Naive thymus-derived CD4-positive, alpha-beta T cell (primary cell): ENCODE measurements around the gene PXDN. TPM values are rescaled to one million over a fixed set of nuclear protein-coding genes. Genes with fewer than 3 reads are reported as not detected.
A peak's percentile ranks its signal among the peaks of the same experiment; 100 is the strongest.

Experiments used
- ATAC-seq: fragments of 150-1000 bp; cut with Tn5 transposase; 2 replicates; pipeline ENCODE4 v1.10.0; 2021; ENCODE audit warnings: mild to moderate bottlenecking, moderate library complexity
- CTCF ChIA-PET: fragments of 350-600 bp; sonication (Branson Sonifier 250); formaldehyde crosslinking; loops from one replicate; lab custom pipeline; 2021; ENCODE audit warnings: antibody characterized with exemption; lab: Charles Lee
- POLR2A ChIA-PET: fragments of 350-600 bp; sonication (Branson Sonifier 250); formaldehyde crosslinking; loops from one replicate; lab custom pipeline; 2021; ENCODE audit warnings: antibody characterized with exemption, inconsistent platforms; lab: Charles Lee
- DNase-seq, 9 donors: peaks; one replicate each; pipeline versions ENCODE4 v3.0.0 to v3.0.0-alpha.2; 2020 to 2022; ENCODE audit warnings: mixed read lengths in 1 of 9
- H3K27ac ChIP-seq: one replicate; pipeline ENCODE4 v1.7.0; 2013; ENCODE audit warnings: mild to moderate bottlenecking, low read depth, low read length, moderate library complexity
- H3K27me3 ChIP-seq, 2 donors: one replicate each; pipeline ENCODE4 v1.7.0; 2013; ENCODE audit warnings: low read length in 2 of 2, mild to moderate bottlenecking in 2 of 2, moderate library complexity in 2 of 2; ENCODE audit not compliant: control insufficient read depth in 2 of 2, insufficient read depth in 2 of 2
- H3K36me3 ChIP-seq, 3 experiments: 1 replicate in 2 of 3; 2 replicates in 1 of 3; pipeline ENCODE4 v1.7.0; 2013; ENCODE audit warnings: low read length in 3 of 3, mild to moderate bottlenecking in 3 of 3, moderate library complexity in 1 of 3; ENCODE audit not compliant: insufficient read depth in 3 of 3, control insufficient read depth in 2 of 3
- H3K4me1 ChIP-seq, 2 donors: one replicate each; pipeline ENCODE4 v1.7.0; 2013; ENCODE audit warnings: low read length in 2 of 2, mild to moderate bottlenecking in 2 of 2, moderate library complexity in 1 of 2; ENCODE audit not compliant: control insufficient read depth in 2 of 2, insufficient read depth in 2 of 2
- H3K4me3 ChIP-seq: 2 replicates; pipeline ENCODE4 v1.7.0; 2013; ENCODE audit warnings: mild to moderate bottlenecking, low read length
- H3K9me3 ChIP-seq, 3 experiments: 1 replicate in 2 of 3; 2 replicates in 1 of 3; pipeline ENCODE4 v1.7.0; 2013; ENCODE audit warnings: low read length in 3 of 3; ENCODE audit not compliant: control insufficient read depth in 2 of 3
- H3K27ac Mint-ChIP-seq, 9 donors: one replicate each; pipeline ENCODE4 v1.8.0; 2020 to 2022; ENCODE audit warnings: mixed read lengths in 9 of 9, mild to moderate bottlenecking in 8 of 9, moderate library complexity in 5 of 9, inconsistent platforms in 2 of 9
- H3K27me3 Mint-ChIP-seq, 5 donors: one replicate each; pipeline ENCODE4 v1.8.0; 2021 to 2022; ENCODE audit warnings: mixed read lengths in 5 of 5, mild to moderate bottlenecking in 1 of 5
- H3K36me3 Mint-ChIP-seq, 5 donors: one replicate each; pipeline ENCODE4 v1.8.0; 2020 to 2022; ENCODE audit warnings: mixed read lengths in 5 of 5, mild to moderate bottlenecking in 3 of 5, inconsistent platforms in 1 of 5
- H3K4me1 Mint-ChIP-seq, 7 donors: one replicate each; pipeline ENCODE4 v1.8.0; 2020 to 2022; ENCODE audit warnings: mixed read lengths in 7 of 7, mild to moderate bottlenecking in 3 of 7, inconsistent platforms in 1 of 7
- H3K4me3 Mint-ChIP-seq, 10 donors: one replicate each; pipeline ENCODE4 v1.8.0; 2020 to 2022; ENCODE audit warnings: mild to moderate bottlenecking in 10 of 10, mixed read lengths in 10 of 10, moderate library complexity in 6 of 10, inconsistent platforms in 2 of 10
- H3K9me3 Mint-ChIP-seq, 11 donors: one replicate each; pipeline ENCODE4 v1.8.0; 2020 to 2022; ENCODE audit warnings: mixed read lengths in 11 of 11, mild to moderate bottlenecking in 4 of 11, inconsistent platforms in 1 of 11, moderate library complexity in 1 of 11
- intact Hi-C, 2 donors: fragments of 100-400 bp; cut with micrococcal nuclease; formaldehyde crosslinking; loops; one replicate each; pipeline ENCODE4 v1.15.1; 2023
- polyA plus RNA-seq, 2 donors: library from polyadenylated mRNA; unstranded; fragments of 300-500 nt; fragmentation: Illumina TruSeq; gene quantifications; one replicate each; pipeline ENCODE4 v1.2.3, GENCODE V29; 2021
- total RNA-seq, 6 experiments: library from RNA in 5 of 6; stranded (reverse) in 5 of 6; gene quantifications; 1 replicate in 5 of 6; 2 replicates in 1 of 6; pipeline ENCODE4 v1.2.3 and lab custom pipeline; 2021 to 2026

The PXDN gene
- total and polyA plus RNA-seq, 7 experiments from 2014 or later, result 0.47 to 3.1 (median 1.00) TPM; not detected in 3

DNA sequence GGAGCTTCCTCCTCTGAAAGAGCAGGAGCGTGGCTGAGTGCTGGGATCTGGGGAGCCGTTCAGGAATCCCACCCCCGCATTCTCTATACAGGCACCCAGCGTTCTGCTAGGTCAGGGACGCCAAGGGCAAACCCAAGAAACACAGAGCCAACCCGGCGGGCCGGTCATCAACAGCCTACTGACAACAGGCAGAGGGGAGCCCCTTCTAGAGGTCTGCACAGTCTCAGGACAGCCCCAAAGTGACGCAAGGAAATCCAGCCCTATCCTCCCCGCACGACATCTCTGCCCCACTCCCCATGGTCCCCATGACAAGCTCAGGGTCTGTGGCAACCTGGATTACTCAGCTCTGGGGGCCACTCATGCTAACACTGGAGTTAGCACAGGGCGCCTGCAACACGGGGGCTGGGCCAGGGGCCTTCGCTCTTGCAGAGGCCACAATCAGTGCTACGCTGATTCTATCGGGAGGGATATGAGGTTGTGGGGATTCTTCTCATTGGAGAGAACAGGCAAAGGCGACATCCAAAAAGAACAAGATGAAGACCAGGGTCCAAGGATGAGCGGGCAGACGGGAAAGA is 81.6 kb downstream of the PXDN start:
- H3K4me3 ChIP-seq, result no peak overlapping the region
- Mint-ChIP-seq H3K27ac (no peak overlapping the region), H3K36me3 (no peaks in the 10 kb centered on the region), H3K27me3 (peaks cover 0 to 24% (median 5%) of the 10 kb centered on the region in 5 donors), H3K9me3 (peaks cover 0 to 2% (median 0%) of the 10 kb centered on the region in 11 donors), H3K4me1 (peaks cover 0 to 2% (median 0%) of the 10 kb centered on the region in 7 donors), H3K4me3 (no peak overlapping the region)
- ChIA-PET CTCF (no interaction called here), POLR2A (no interaction called here)
- H3K9me3 ChIP-seq, result no peaks in the 10 kb centered on the region
- no peak for ATAC-seq
- intact Hi-C loops, result no loop called here
- no peaks in the 10 kb centered on the region for H3K4me1 ChIP-seq
- H3K36me3 ChIP-seq, result no peaks in the 10 kb centered on the region
- no peak for DNase-seq
- no peak overlapping the region for H3K27ac ChIP-seq
- H3K27me3 ChIP-seq, result no peaks in the 10 kb centered on the region

DNA sequence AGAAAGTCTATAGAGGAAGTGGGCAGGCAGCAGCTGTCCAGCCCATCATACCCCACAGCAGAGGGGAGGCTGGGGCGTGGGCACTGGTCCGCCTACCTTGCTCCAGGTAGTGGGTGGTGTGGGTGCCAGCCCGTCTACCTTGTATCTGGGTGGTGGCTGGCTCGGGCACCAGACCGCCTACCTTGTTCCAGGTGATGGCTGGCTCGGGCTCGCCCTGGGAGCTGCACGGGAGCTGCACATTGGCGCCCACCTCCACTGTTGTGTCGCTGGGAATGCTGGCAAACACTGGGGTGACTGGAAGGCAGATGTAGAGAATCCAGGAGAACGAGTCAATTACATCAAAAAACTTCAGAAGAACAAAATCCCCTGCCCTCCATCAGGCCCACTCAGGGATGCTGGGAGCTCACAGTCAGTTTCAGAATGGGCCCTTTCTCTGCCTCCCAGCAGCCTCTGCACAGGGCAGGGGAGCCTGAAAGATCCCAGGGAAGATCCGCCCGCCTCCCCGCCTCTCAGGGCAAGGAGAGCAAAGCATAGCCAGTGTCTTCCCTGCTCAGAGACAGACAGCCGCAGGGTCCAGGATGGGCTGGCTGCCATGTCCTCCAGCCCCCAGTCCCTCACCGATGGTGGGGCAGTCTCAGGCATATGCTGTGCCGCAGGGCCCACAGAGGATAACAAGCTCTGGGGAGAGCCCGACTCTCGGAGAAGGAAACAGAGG is 82.3 kb downstream of the PXDN start:
- Mint-ChIP-seq H3K9me3 (peaks cover 0 to 2% (median 0%) of the 10 kb centered on the region in 11 donors), H3K4me3 (no peak overlapping the region), H3K4me1 (peaks cover 0 to 2% (median 0%) of the 10 kb centered on the region in 7 donors), H3K36me3 (no peaks in the 10 kb centered on the region), H3K27me3 (peaks cover 0 to 27% (median 10%) of the 10 kb centered on the region in 5 donors), H3K27ac (no peak overlapping the region)
- CTCF ChIA-PET, result no interaction called here
- no peaks in the 10 kb centered on the region for H3K27me3 ChIP-seq
- no peaks in the 10 kb centered on the region for H3K4me1 ChIP-seq
- intact Hi-C loops, result no loop called here
- ATAC-seq (no peak), DNase-seq (no peak)
- H3K4me3 ChIP-seq, result no peak overlapping the region
- no peaks in the 10 kb centered on the region for H3K36me3 ChIP-seq
- POLR2A ChIA-PET, result no interaction called here
- H3K9me3 ChIP-seq, result no peaks in the 10 kb centered on the region
- no peak overlapping the region for H3K27ac ChIP-seq

- Histone ChIP-seq H3K9me3 (no peaks in the 10 kb centered on the region), H3K27me3 (no peaks in the 10 kb centered on the region), H3K4me1 (no peaks in the 10 kb centered on the region), H3K27ac (no peak overlapping the region), H3K4me3 (no peak overlapping the region), H3K36me3 (no peaks in the 10 kb centered on the region)
- H3K36me3 Mint-ChIP-seq, result no peaks in the 10 kb centered on the region
- CTCF ChIA-PET, result no interaction called here
- POLR2A ChIA-PET, result no interaction called here
- intact Hi-C loops, result no loop called here
- H3K27ac Mint-ChIP-seq, result no peak overlapping the region
- no peak for DNase-seq
- peaks cover 0 to 2% (median 0%) of the 10 kb centered on the region in 11 donors for H3K9me3 Mint-ChIP-seq
- no peak for ATAC-seq
- peaks cover 0 to 2% (median 0%) of the 10 kb centered on the region in 7 donors for H3K4me1 Mint-ChIP-seq
- no peak overlapping the region for H3K4me3 Mint-ChIP-seq
- H3K27me3 Mint-ChIP-seq, result peaks cover 0 to 28% (median 11%) of the 10 kb centered on the region in 5 donors
Observed at GRCh38 chr2:1660656-1661640, 83.4 kb downstream of the PXDN start.

GRCh38 chr2:1659951-1660565 is 84.3 kb downstream of the PXDN start:
- no peak overlapping the region for H3K27ac ChIP-seq
- H3K4me1 ChIP-seq, result no peaks in the 10 kb centered on the region
- no peak overlapping the region for H3K4me3 ChIP-seq
- H3K36me3 ChIP-seq, result no peaks in the 10 kb centered on the region
- intact Hi-C loops, result no loop called here
- Mint-ChIP-seq H3K36me3 (no peaks in the 10 kb centered on the region), H3K4me3 (no peak overlapping the region), H3K27ac (no peak overlapping the region), H3K9me3 (peaks cover 0 to 2% (median 0%) of the 10 kb centered on the region in 11 donors), H3K4me1 (peaks cover 0 to 2% (median 0%) of the 10 kb centered on the region in 7 donors), H3K27me3 (peaks cover 0 to 28% (median 6%) of the 10 kb centered on the region in 5 donors)
- ATAC-seq (no peak), DNase-seq (no peak)
- CTCF ChIA-PET, result no interaction called here
- POLR2A ChIA-PET, result no interaction called here
- H3K9me3 ChIP-seq, result no peaks in the 10 kb centered on the region
- no peaks in the 10 kb centered on the region for H3K27me3 ChIP-seq

GRCh38 chr2:1658394-1659151 is 85.7 kb downstream of the PXDN start:
- ChIA-PET CTCF (no interaction called here), POLR2A (no interaction called here)
- Histone ChIP-seq H3K4me3 (no peak overlapping the region), H3K4me1 (no peaks in the 10 kb centered on the region), H3K27me3 (no peaks in the 10 kb centered on the region), H3K9me3 (no peaks in the 10 kb centered on the region), H3K27ac (no peak overlapping the region), H3K36me3 (no peaks in the 10 kb centered on the region)
- no peak for DNase-seq
- Mint-ChIP-seq H3K36me3 (no peaks in the 10 kb centered on the region), H3K27ac (peak overlapping the region in 1 of 9 donors; percentile 32), H3K4me1 (peaks cover 0 to 2% (median 0%) of the 10 kb centered on the region in 7 donors), H3K4me3 (no peak overlapping the region), H3K27me3 (peaks cover 0 to 30% (median 6%) of the 10 kb centered on the region in 5 donors), H3K9me3 (peaks cover 0 to 2% (median 0%) of the 10 kb centered on the region in 11 donors)
- no peak for ATAC-seq
- intact Hi-C loops, result no loop called here
